Renal cortical epithelial cell (primary cell): Measurements from ENCODE around the gene RFX5. TPM values are rescaled to one million over a fixed set of nuclear protein-coding genes. Genes with fewer than 3 reads are reported as not detected.

Experiments
- DNase-seq: peaks from one replicate; pipeline ENCODE4 v3.0.0-alpha.2; 2011; ENCODE audit warnings: low read depth
- total RNA-seq: library from RNA; depleted of rRNA; stranded (reverse); fragments of >200 nt; gene quantifications from 2 replicates; pipeline ENCODE4 v1.2.3, GENCODE V29; 2014

RFX5 gene
- total RNA-seq, 1 donor from 2014 or later = 92.2 TPM

DNA sequence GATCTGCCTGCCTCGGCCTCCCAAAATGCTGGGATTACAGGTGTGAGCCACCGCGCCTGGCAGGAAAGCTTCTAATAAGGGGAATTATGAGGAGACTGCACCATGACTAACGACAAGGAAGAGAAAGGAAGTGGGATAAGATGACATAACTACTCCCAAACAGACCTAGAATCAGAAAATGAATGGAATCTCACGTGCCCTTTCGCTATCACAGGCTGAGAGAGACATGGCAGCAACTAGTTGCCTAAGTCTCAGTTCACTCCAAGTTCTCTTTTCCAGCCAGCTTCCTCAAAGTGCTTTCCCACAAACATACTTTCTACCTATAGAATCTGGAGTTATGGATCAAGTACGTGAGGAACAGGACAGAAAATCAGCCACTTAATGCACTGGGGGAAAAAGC is 21.8 kb downstream of the RFX5 start:
- DNase-seq = no peak

DNA sequence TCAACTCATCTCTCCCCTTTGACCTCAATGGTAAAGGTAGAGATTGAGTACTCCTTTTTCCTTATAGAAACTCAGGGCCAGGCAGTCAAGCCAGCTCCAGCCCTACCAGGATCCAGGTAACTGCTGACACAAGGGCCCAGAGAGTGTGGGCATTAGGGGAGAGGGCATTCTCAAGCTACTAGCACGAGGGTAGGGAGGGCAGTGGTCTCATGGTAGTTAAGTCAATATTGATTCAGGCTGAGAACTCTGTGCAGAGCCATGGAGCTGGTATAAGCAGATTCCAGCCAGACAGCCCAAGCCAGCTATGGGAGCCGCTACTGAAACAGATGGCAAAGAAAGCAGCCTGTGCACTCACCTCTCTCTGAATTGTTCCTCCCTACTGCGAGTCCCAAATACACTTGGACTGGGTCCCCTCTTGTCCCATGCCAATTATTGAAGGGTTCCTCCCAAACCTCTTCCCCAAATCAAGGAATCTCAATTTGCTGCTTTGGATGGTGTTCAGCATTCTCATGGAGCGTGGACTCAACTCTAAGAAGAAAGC is 22.6 kb downstream of the RFX5 start:
- no peak for DNase-seq

DNA sequence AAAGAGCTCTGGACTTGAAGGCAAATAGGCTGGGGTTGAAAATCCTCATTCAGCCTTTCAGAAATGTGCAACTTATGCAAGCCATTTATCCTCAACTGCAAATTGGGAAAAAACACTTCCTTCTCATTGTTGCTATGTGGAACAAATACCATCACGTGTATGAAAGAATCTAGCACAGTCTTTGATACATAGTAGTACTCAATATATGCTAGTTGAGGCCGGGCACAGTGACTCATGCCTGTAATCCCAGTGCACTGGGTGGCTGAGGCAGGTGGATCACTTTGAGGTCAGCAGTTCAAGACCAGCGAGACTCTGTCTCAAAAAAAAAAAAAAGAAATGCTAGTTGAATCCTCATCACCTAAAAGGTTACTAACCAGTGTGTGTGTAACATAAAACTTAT is 28.1 kb downstream of the RFX5 start:
- no peak for DNase-seq

DNA sequence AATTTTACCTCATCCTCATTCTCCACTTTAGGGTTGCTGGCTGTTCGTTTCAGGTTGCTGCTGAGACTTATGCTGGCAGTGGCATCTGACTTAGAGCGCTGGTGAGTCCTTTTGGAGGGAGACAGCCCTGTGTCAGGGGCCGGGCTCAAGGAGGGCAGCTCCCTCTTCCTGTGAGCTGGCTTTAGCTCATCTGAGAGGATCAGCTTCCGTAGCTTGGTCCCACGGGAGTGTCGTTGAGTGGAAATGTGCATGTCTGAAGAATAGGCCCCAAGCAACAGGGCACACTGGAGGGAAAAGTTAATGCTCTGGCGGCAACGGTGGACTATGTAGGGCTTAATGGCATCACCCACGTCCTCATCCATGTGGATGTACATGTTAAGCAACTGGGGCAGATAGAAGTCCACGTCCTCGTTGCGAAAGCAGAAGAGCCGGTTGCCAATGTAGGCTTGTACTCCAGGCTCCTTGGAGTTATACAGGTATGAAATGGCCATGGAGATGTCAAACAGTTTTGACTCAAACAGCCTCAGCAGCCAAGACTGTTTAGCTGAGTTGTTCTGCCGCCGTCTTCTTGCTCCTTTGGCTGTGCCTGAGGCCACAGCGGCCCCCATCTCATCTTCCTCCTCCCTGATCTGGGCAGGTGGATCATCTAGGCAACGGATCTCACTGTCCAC is 31.4 kb downstream of the RFX5 start:
- no peak for DNase-seq

DNA sequence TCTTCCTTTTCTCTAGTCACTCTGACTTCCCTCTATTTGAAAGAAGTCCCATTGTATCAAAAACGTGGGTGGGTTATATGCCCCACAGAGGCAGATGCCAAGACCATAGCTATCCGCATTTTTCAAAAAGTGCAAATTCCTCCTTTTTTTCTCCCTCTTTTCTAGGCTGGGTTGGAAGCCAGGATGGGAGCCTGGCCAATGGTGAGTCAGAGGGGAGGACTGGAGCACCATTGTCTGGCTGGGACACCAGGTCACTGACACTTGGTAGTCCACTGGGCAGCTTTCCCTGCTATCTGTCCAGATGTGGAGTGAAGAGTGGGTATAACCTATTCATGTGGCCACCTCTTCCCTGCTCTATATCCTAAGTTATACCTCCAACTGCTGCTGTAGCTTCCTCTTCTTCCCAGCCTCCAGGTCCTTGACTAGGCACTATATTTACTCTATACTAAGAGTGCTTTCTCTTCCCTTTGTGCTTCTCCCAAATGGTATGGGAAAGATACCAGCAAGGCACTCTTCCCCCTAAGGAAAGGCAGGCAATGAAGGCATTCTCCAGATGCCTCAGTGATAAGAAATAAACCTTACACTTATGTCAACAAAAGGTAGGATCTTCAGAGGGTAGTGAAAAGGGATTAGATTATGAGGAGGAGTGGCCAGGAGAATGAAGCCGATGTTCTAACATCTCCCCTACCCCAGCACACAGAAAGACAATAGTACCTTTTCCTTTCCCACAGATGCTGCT is 32.7 kb downstream of the RFX5 start:
- DNase-seq = peak; percentile 72

DNA sequence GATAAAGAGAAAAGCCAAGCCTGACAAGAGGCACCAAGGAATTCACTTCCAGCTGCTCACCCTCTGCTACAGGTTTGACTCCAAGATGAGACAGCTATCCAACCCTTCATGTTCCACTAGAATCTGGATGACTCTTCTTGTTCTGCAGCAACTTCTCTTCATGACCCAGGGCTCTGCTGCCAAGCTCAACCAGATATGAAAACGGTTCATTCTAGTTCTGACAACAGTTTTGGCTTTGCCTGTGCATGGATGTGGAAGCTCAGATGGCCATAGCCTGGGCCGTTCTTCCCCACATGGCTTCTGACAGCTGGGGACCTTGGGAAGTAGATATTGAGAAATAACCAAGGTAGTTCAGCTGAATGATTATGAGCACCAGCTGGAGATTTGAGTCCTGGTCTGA is 33.6 kb downstream of the RFX5 start:
- no peak for DNase-seq

DNA sequence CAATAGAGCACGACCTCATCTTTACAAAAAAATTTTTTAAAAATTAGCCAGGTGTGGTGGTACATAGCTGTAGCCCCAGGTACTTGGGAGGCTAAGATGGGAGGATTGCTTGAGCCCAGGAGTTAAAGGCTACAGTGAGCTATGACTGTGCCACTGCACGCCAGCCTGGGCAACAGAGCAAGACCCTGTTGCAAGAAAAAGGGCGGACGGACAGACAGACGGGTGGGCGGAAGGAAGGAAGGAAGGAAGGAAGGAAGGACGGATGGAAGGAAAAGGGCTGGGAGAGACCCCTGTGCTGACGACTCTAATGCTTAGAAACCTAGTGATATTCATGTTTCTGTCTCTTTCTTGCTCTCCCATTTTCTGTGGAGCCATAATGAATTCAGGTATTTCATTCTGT is 34.2 kb downstream of the RFX5 start:
- no peak for DNase-seq

DNA sequence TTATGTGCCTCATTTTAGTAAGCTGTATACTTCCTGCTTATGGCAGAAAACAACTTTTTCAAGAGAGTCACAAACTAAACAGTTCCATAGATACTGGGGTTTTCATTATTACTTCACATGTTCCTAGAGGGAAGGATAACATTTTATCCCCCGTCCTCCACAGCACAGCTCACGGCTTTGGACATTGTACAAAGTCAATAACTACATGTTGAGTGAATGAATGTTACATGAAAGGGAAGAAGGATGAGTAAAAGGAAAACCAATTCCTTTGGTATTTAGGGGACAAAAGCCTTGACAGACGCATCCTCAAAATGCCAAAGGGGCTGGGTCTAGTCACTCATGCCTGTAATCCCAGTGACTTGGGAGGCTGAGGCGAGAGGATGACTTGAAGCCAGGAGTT is 34.6 kb downstream of the RFX5 start:
- no peak for DNase-seq

DNA sequence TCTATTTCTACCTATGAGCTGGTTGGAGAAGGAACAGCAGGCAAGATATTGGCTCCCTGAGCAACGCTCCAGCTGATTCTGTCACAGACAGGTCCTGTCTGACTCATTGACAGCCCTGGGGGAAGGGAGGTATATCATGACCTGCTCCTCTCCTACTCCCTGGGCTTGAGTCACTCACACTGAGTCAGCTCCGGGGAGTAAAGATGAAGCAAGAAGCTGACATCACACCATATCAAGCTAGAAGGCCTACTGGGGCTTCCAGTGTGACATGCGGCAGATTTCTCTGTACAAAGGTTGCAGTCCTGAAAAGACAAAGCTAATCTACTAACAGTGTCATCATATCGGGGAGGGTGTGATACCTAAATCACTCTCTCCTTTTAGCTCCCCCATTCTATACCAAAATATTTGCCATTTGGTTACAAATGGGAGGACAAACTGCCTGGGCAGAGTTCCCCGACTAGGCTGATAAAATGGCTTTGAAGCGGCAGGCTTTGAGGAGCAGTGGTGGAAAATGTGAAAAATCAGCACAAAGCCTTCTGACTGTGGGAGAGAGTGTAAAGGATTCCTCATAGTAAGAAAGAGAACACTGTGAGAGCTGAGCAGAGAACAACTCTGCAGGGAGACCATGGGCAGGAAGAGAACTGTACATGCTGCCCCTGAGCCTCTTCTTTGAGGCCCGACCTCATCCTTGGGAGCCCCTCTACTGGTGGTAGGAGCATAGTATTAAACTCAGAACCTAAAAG is 35.3 kb downstream of the RFX5 start:
- DNase-seq = peak; percentile 99

DNA sequence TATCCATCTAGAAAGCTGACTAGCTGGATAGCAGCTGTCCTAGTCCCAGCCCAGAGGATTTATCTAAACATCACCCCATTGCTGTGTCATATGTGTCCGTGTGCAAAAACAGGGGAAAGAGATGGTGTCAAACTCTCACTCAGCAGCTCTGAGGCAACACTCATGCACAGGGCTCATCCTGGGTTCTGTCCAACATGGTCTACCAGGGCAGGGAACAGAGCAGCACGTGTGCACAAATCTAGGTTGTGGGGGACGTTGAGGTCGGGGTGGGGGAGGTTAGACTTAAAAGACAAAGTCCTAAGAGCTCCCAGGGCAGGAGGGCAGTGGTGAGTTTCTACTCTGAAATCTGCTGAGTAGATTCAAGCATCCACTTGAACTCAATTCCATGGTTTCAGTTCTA is 36.0 kb downstream of the RFX5 start:
- no peak for DNase-seq

DNA sequence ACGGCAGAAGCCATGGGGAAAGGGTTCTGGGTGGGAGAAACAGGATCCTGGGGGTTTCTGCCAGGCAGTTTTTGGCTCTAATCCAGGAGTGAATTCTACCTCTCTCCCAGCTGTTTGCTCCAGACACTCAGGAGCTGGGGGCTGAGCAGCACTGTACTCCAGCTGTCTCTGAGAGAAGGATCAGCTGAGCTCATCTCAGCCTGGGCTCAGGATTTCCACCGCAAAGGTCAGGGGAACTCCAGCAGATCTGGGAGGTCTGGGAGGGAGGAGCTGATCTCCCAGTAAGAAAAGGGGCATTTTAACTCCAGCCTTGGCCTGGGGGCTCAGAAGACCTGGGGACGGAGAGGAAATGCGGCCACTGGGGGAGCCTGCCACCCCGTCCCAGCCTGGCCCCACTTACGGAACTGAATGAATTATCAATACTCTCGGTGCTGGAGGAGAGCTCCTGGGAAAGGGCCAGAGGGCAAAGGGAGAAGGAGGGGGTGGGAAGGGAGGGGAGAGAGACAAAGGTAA is 37.2 kb downstream of the RFX5 start:
- DNase-seq = no peak

DNA sequence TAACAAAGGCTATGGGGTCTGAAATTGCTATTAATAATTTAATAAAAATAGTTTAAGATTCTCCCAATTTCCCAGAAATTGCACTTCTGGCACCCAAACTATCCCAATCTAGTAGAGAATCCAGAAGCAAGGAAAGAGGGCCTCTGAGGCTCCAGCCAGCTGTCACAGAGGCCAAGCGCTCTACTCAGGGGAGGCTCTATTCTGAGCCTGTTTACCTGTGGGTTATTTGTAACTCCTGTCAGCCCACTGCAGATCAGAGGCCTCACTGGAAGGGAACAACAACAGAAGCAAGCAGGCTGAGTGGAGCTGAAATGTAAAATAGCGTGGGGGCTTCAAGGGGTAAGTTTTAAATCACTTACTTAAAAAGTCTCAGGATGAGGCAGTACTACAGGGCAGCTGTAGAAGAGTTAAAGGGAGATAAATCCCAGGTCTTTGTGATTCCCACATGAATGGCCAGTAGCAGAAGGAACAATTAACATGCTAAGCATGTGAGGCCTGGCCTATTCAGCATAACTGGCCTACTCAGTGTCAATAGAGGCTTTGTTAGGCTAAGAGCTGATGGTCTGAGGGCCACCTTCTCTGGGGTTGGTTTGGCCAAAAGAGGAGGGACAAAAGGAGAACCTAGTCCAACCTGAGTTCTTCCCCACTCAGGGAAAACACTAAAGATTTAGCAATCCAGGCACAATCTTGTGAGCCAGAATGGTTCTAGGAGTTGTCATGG is 52.1 kb downstream of the RFX5 start:
- DNase-seq = no peak

DNA sequence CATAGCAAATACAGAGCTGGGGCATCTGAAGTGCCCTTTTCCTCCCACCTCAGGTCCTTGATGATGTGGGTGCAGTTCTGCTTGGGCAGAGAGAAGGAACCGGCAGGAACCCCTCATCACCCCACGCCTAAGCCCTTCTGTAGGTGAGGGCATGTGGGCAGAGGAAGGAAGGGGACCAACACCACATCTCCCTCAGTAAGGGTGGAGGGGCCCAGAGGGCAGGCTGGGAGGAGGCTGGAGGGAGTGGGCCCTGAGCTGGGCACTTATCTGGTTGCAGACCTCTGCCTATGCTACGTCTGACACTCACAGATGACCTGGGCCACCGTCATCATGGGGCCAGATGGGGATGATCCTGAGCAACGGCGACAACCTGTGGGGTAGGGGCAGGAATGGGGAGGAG is 54.0 kb downstream of the RFX5 start:
- DNase-seq = no peak

DNA sequence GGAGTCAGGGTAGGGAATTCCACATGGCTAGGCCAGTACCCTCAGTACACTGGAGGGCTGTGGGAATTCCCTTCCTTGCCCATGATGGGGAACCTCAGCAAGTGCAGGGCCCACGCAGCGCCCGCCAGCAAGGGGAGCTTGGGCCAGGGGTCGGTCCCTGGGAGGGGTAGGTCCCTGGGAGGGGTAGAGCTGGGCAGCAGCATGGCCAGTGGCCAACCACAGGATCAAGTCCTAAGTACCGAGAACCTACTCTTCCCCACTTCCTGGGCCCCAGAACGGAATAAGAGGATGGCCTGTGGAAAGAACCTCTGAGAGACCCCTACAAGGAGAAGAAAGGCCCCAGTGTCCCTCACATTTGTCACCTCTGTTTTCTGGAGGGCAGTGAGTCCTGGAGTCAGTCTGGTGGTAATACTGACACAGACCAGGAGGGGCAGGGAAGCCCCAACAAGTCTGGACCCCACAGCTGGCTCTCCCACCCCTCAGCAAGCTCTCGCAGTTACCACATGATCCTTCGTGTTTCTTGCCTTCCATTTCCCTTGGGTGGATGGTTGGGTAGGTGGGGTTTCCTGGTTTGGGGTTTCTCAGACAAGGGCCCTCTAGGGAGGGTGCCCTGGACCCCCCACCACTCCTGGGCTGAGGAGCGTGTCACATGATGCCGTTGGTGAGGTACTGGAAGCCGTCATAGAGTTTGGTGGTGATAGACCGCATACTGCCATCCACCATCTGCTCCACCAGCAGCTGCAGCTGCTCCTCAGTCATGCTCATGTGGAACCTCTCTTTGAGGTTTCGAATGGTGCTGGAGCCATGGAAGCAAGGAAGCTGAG is 54.6 kb downstream of the RFX5 start:
- DNase-seq = no peak

DNA sequence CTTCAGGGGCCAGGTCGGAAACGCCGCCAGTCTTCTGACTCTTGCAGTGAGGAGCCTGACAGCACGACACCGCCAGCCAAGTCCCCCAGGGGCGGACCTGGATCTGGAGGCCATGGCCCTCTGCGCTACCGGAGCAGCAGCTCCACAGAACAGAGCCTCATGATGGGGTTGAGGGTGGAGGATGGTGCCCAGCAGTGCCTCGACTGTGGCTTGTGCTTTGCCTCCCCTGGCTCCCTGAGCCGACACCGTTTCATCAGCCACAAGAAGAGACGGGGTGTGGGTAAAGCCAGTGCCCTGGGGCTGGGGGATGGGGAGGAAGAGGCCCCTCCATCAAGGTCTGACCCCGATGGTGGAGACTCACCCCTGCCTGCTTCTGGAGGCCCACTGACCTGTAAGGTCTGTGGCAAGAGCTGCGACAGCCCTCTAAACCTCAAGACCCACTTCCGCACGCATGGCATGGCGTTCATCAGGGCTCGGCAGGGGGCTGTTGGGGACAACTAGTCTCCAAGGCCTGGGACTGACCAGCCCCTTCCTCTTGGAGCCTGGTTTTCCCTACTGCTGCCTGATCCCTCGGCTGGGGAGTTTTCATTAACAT is 56.2 kb downstream of the RFX5 start:
- DNase-seq = no peak

Other genes starting within 250 kb of the RFX5 start
- 8.4 TPM in 1 of 2 replicates, not detected in the other for gene SEMA6C, start 200.6 kb downstream of the RFX5 start, total RNA-seq
- gene TNFAIP8L2, start 190.6 kb downstream of the RFX5 start, total RNA-seq = not detected in 2 replicates
- 5.8 and 7.5 TPM in 2 replicates for gene LYSMD1, start 181.3 kb downstream of the RFX5 start, total RNA-seq
- gene SCNM1, start 181.1 kb downstream of the RFX5 start, total RNA-seq = 16.8 and 20.0 TPM in 2 replicates
- not detected in 2 replicates for gene TMOD4, start 171.3 kb downstream of the RFX5 start, total RNA-seq
- 75.6 and 82.8 TPM in 2 replicates for gene VPS72, start 157.1 kb downstream of the RFX5 start, total RNA-seq
- 67.4 and 95.5 TPM in 2 replicates for gene PIP5K1A, start 148.7 kb downstream of the RFX5 start, total RNA-seq
- gene PSMD4, start 92.5 kb downstream of the RFX5 start, total RNA-seq = 181 and 257 TPM in 2 replicates
- 10.1 and 32.3 TPM in 2 replicates for gene ZNF687, start 65.0 kb downstream of the RFX5 start, total RNA-seq
- 43.4 and 57.0 TPM in 2 replicates for gene PI4KB, start 19.8 kb downstream of the RFX5 start, total RNA-seq
- 5.0 and 26.8 TPM in 2 replicates for gene SELENBP1, start 25.5 kb upstream of the RFX5 start, total RNA-seq
- 207 and 403 TPM in 2 replicates for gene PSMB4, start 52.3 kb upstream of the RFX5 start, total RNA-seq
- 8.2 and 41.7 TPM in 2 replicates for gene POGZ, start 112.2 kb upstream of the RFX5 start, total RNA-seq
- 6.6 and 13.2 TPM in 2 replicates for gene CGN, start 164.1 kb upstream of the RFX5 start, total RNA-seq
- 54.1 and 118 TPM in 2 replicates for gene TUFT1, start 193.1 kb upstream of the RFX5 start, total RNA-seq